NCI-H1105 (cell line): ENCODE results near the gene GOLGA8A.
"Not testable (repeated sequence)": the region's sequence is repeated elsewhere in the genome, so short reads cannot be mapped to it uniquely, and the experiment has no call there.

ENCODE experiments used
- DNase-seq: peaks from one replicate; lab custom pipeline; 2025; lab: John Stamatoyannopoulos, UW

The GOLGA8A gene

GRCh38 chr15:34409511-34409910 is 28.1 kb downstream of the GOLGA8A start:
- DNase-seq = not testable (repeated sequence)

DNA sequence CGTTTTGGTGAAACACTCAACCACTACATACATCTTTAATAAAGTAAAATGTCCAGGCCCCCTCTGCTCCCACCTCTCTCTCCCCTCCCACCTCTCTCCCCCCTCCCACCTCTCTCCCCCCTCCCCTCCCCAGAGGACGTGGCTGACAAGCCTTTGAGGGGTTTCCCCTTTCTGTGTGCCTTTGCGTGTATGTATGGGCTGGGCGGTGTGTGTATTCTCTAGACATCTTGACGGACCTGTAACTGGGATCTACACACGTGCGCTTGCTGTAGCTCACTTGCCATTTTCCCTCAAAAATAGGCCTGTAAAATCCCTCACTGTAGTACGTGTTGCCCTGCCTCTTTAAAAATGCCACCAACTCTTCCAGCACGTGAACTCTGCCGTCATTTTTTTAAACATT is 28.6 kb downstream of the GOLGA8A start:
- DNase-seq = not testable (repeated sequence)

- DNase-seq = not testable (repeated sequence)
Observed at GRCh38 chr15:34403899-34404298, 33.7 kb downstream of the GOLGA8A start.

- DNase-seq = not testable (repeated sequence)
Observed at GRCh38 chr15:34403160-34403598, 34.4 kb downstream of the GOLGA8A start.

DNA sequence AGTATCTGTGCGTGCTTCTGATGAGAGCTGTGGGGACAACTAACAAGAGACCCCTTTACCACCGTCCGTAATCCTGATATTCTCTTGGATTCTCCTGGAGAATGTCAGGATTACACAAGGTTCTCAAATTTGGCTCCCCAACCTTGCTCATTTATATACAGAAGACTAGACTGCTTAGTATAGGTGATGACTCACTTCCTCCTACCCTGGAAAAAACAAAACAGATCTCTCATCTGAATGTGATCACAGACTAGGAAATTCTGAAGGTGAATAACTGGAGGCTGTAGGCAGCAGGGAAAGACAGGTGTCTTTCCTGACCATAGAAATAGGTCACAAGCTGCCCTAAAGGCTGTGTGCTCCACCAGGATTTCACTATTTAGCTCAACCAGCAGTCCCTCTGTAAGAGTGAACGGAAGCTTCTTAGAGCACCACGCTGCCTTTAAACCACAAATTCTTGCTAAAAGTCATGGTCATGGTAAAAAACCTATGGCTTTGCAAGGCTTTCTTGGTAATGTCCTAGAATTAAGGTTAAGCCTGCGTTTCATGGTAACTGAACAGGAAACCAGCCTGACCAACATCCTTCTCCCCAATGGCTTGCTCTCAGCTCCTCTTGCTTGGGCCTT is 39.9 kb downstream of the GOLGA8A start:
- not testable (repeated sequence) for DNase-seq

DNA sequence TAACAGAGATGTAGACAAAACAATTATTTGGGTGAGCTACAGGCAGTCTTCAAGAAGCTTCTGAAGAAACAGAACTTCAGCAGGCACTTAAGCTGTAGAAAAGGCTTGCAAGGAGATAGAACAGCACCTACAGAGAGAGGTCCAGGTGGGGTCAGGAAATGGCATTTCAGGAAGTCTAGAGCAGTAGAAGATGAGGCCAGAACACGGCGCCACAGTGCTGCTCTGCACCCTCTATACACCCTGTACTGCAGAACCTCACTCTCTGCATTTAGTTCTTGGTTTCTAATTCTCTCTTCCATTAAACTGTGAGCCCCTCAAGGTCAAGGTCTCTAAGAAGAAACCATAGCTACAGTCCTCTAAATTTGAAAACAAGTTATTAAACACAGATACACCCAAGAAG is 44.6 kb downstream of the GOLGA8A start:
- DNase-seq = not testable (repeated sequence)

GRCh38 chr15:34389594-34390086 is 48.0 kb downstream of the GOLGA8A start:
- DNase-seq = not testable (repeated sequence)
